CD14-positive monocyte (primary cell): Measurements from ENCODE around the gene PRR23E. TPM values are rescaled to one million over a fixed set of nuclear protein-coding genes. Genes with fewer than 3 reads are reported as not detected.

Source experiments
- DNase-seq, 3 donors: peaks; one replicate each; pipeline ENCODE4 v3.0.0-alpha.2; 2011 to 2022
- H2AFZ ChIP-seq: 2 replicates; pipeline ENCODE4 v1.6.0; 2012; ENCODE audit warnings: mild to moderate bottlenecking, low read depth, low read length, inconsistent platforms; ENCODE audit not compliant: insufficient read depth, poor library complexity, severe bottlenecking
- H3K27ac ChIP-seq, 2 donors: 1 replicate in 1 of 2; 2 replicates in 1 of 2; pipeline ENCODE4 v1.5.1; 2012 to 2013; ENCODE audit warnings: low read length in 2 of 2, control low read depth in 1 of 2, inconsistent platforms in 1 of 2, low read depth in 1 of 2, mild to moderate bottlenecking in 1 of 2
- H3K27me3 ChIP-seq, 2 donors: one replicate each; pipeline versions ENCODE4 v1.6.0 to v1.6.1; 2011 to 2013; ENCODE audit warnings: low read length in 2 of 2; ENCODE audit not compliant: control insufficient read depth in 2 of 2, insufficient read depth in 2 of 2
- H3K36me3 ChIP-seq, 2 donors: replicated peaks in 1 of 2; 1 replicate in 1 of 2; 2 replicates in 1 of 2; pipeline versions ENCODE4 v1.5.1 to v1.6.1; 2012 to 2013; ENCODE audit warnings: low read length in 2 of 2, control low read depth in 1 of 2, inconsistent platforms in 1 of 2, mild to moderate bottlenecking in 1 of 2; ENCODE audit not compliant: insufficient read depth in 2 of 2, control insufficient read depth in 1 of 2
- H3K4me1 ChIP-seq, 2 donors: 1 replicate in 1 of 2; 2 replicates in 1 of 2; pipeline versions ENCODE4 v1.5.1 to v1.6.1; 2012 to 2013; ENCODE audit warnings: low read length in 2 of 2, control low read depth in 1 of 2, inconsistent platforms in 1 of 2, mild to moderate bottlenecking in 1 of 2, moderate library complexity in 1 of 2; ENCODE audit not compliant: insufficient read depth in 2 of 2, control insufficient read depth in 1 of 2
- H3K4me2 ChIP-seq: replicated peaks from 2 replicates; pipeline ENCODE3; 2012; ENCODE audit warnings: low read length, moderate library complexity, mild to moderate bottlenecking; ENCODE audit not compliant: poor library complexity, severe bottlenecking; ENCODE audit errors: extremely low read depth
- H3K4me3 ChIP-seq, 3 experiments: fragments of 200-600 bp in 1 of 3; sonication (generic) in 1 of 3; replicated peaks in 1 of 3; 1 replicate in 2 of 3; 2 replicates in 1 of 3; pipeline ENCODE4 v1.5.1; 2011 to 2013; ENCODE audit warnings: low read length in 3 of 3, mild to moderate bottlenecking in 3 of 3, control low read depth in 2 of 3, low read depth in 2 of 3, inconsistent platforms in 1 of 3, moderate library complexity in 1 of 3
- H3K79me2 ChIP-seq: 2 replicates; pipeline ENCODE4 v1.6.0; 2012; ENCODE audit warnings: mild to moderate bottlenecking, control low read depth, inconsistent platforms, low read length, moderate library complexity; ENCODE audit not compliant: insufficient read depth
- H3K9ac ChIP-seq: 2 replicates; pipeline ENCODE4 v1.6.0; 2017; ENCODE audit warnings: low read length, mild to moderate bottlenecking; ENCODE audit not compliant: insufficient read depth, poor library complexity, severe bottlenecking
- H3K9me3 ChIP-seq, 2 donors: replicated peaks in 1 of 2; 1 replicate in 1 of 2; 2 replicates in 1 of 2; pipeline versions ENCODE4 v1.5.1 to v1.6.1; 2012 to 2013; ENCODE audit warnings: low read length in 2 of 2, control low read depth in 1 of 2; ENCODE audit not compliant: control insufficient read depth in 1 of 2, insufficient read depth in 1 of 2
- H4K20me1 ChIP-seq: 2 replicates; pipeline ENCODE4 v1.6.0; 2012; ENCODE audit warnings: mild to moderate bottlenecking, low read length, control low read depth, moderate library complexity; ENCODE audit not compliant: insufficient read depth
- H3K27ac Mint-ChIP-seq, 7 donors: one replicate each; pipeline ENCODE4 v1.8.0; 2020; ENCODE audit warnings: mild to moderate bottlenecking in 7 of 7, mixed read lengths in 7 of 7, moderate library complexity in 6 of 7, inconsistent platforms in 2 of 7
- H3K27me3 Mint-ChIP-seq, 3 donors: one replicate each; pipeline ENCODE4 v1.8.0; 2021 to 2022; ENCODE audit warnings: low read depth in 3 of 3, mild to moderate bottlenecking in 3 of 3, mixed read lengths in 3 of 3, moderate library complexity in 3 of 3, inconsistent platforms in 1 of 3
- H3K36me3 Mint-ChIP-seq, 2 donors: one replicate each; pipeline ENCODE4 v1.8.0; 2020; ENCODE audit warnings: mixed read lengths in 2 of 2, inconsistent platforms in 1 of 2, mild to moderate bottlenecking in 1 of 2
- H3K4me1 Mint-ChIP-seq: one replicate; pipeline ENCODE4 v1.8.0; 2020; ENCODE audit warnings: mild to moderate bottlenecking, mixed read lengths
- H3K4me3 Mint-ChIP-seq, 2 donors: one replicate each; pipeline ENCODE4 v1.8.0; 2020; ENCODE audit warnings: mild to moderate bottlenecking in 2 of 2, mixed read lengths in 2 of 2, moderate library complexity in 1 of 2
- H3K9me3 Mint-ChIP-seq, 7 donors: one replicate each; pipeline ENCODE4 v1.8.0; 2020 to 2022; ENCODE audit warnings: mixed read lengths in 7 of 7, mild to moderate bottlenecking in 6 of 7, moderate library complexity in 6 of 7, inconsistent platforms in 2 of 7
- WGBS: methylation state at CpG from one replicate; pipeline ENCODE4 v1.1.5; 2013; ENCODE audit warnings: missing lambda C conversion rate; ENCODE audit not compliant: insufficient coverage; 5-methylcytosine and 5-hydroxymethylcytosine counted together
- intact Hi-C, 2 donors: fragments of 100-400 bp; cut with micrococcal nuclease; formaldehyde crosslinking; loops; one replicate each; pipeline versions ENCODE4 v1.15.0 to v1.15.1; 2023
- polyA plus RNA-seq, 3 donors: library from polyadenylated mRNA; depleted of rRNA in 1 of 3; unstranded in 2 of 3; stranded (reverse) in 1 of 3; fragments of 300-500 nt in 2 of 3; fragments of >200 nt in 1 of 3; fragmentation: Illumina TruSeq in 2 of 3; gene quantifications; 1 replicate in 2 of 3; 2 replicates in 1 of 3; pipeline ENCODE4 v1.2.3, GENCODE V29; 2012 to 2021
- TF ChIP-seq, protein P1 (sequence below): fragments of 200-600 bp; IDR thresholded peaks from one replicate; pipeline ENCODE4 v1.8.0; 2022; ENCODE audit warnings: antibody characterized with exemption, mild to moderate bottlenecking

Gene PRR23E
- polyA plus RNA-seq, 3 donors: not detected

DNA sequence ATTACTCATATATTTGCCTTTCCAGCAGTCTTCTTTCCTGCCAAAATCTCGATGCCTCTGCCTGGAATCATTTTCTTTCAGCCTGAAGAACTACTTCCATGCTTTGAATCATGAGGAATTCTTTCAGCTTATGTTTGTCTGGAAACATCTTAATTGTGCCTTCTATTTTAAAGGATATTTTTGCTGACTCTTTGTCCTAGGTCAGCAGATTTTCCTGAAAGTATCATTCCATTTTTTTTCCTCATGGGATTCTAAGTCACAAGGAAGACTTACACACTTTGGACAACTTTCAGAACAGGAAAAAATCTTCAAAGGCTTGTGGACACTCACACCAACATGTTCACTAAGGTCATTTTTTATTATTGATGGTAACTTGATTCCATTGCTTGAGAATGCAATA lies 10.1 kb downstream of the PRR23E start:
- no peak overlapping the region for H3K4me3 ChIP-seq
- H3K36me3 ChIP-seq: no peaks in the 10 kb centered on the region
- no peaks in the 10 kb centered on the region for H3K27me3 ChIP-seq
- peaks cover 0 to 3% (median 2%) of the 10 kb centered on the region in 3 donors for H3K27me3 Mint-ChIP-seq
- TF ChIP-seq, protein P1, sequence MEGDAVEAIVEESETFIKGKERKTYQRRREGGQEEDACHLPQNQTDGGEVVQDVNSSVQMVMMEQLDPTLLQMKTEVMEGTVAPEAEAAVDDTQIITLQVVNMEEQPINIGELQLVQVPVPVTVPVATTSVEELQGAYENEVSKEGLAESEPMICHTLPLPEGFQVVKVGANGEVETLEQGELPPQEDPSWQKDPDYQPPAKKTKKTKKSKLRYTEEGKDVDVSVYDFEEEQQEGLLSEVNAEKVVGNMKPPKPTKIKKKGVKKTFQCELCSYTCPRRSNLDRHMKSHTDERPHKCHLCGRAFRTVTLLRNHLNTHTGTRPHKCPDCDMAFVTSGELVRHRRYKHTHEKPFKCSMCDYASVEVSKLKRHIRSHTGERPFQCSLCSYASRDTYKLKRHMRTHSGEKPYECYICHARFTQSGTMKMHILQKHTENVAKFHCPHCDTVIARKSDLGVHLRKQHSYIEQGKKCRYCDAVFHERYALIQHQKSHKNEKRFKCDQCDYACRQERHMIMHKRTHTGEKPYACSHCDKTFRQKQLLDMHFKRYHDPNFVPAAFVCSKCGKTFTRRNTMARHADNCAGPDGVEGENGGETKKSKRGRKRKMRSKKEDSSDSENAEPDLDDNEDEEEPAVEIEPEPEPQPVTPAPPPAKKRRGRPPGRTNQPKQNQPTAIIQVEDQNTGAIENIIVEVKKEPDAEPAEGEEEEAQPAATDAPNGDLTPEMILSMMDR: no peak
- WGBS: no CpG with 5 or more reads among the region's 1 CpG
- H3K79me2 ChIP-seq: no peaks in the 10 kb centered on the region
- no peaks in the 10 kb centered on the region for H3K36me3 Mint-ChIP-seq
- no peak overlapping the region for H2AFZ ChIP-seq
- no peak overlapping the region for H3K9ac ChIP-seq
- H3K4me3 Mint-ChIP-seq: no peak overlapping the region
- H3K4me1 ChIP-seq: peaks cover 19 to 26% of the 10 kb centered on the region in 2 donors
- H3K4me1 Mint-ChIP-seq: peaks cover 22% of the 10 kb centered on the region
- intact Hi-C loops: no loop called here
- H3K27ac Mint-ChIP-seq: no peak overlapping the region
- no peak for DNase-seq
- H3K9me3 Mint-ChIP-seq: peaks cover 0 to 10% (median 4%) of the 10 kb centered on the region in 7 donors
- H3K4me2 ChIP-seq: no peak overlapping the region
- H3K27ac ChIP-seq: no peak overlapping the region
- H4K20me1 ChIP-seq: no peaks in the 10 kb centered on the region
- H3K9me3 ChIP-seq: peaks cover 0 to 5% of the 10 kb centered on the region in 2 donors

DNA sequence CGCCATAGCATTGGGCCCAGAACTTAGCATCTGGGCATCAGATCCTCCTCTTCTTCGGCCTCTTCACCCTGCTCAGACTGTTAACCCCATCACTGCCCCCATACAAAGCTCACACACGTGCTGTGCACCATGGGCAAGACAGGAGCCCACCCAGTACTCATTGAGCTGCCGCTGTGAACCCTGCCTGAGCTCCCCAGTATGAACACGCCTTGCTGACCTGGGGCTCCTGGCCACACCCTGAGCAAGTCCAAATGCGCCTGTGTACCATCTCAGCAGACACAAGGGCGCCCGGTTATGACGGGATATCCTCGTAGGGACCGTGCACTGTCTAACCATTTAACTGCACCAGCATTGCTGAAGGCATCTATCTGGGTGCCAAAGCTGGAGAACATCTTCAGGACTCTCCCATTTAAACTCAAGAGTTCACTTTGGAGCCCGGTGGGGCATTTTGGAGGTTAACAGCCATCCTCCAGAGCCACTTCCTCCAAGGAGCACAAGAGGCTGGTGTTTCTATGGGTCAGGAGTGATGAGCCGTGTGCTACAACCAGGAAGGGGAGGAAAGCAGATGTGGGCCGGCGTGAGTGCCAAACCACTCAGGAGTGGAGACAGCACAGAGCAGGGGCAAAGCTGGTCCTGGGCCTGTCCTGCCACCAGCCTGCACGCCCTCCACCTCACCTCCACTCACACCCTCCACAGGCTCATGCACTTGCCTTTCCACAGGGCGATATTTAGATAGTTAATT lies 12.1 kb downstream of the PRR23E start:
- Mint-ChIP-seq H3K4me3 (no peak overlapping the region), H3K27ac (peak overlapping the region in 1 of 7 donors; percentile 27), H3K4me1 (peaks cover 30% of the 10 kb centered on the region), H3K36me3 (no peaks in the 10 kb centered on the region), H3K27me3 (peaks cover 0 to 7% (median 0%) of the 10 kb centered on the region in 3 donors), H3K9me3 (peaks cover 1 to 10% (median 4%) of the 10 kb centered on the region in 7 donors)
- intact Hi-C loops: no loop called here
- Histone ChIP-seq H4K20me1 (no peaks in the 10 kb centered on the region), H2AFZ (peak overlapping the region; percentile 24), H3K9ac (no peak overlapping the region), H3K36me3 (no peaks in the 10 kb centered on the region), H3K4me3 (no peak overlapping the region), H3K27ac (no peak overlapping the region), H3K4me2 (no peak overlapping the region), H3K9me3 (peaks cover 0 to 5% of the 10 kb centered on the region in 2 donors), H3K4me1 (peaks cover 19 to 26% of the 10 kb centered on the region in 2 donors), H3K79me2 (no peaks in the 10 kb centered on the region), H3K27me3 (no peaks in the 10 kb centered on the region)
- no peak for DNase-seq
- WGBS: 85% methylated on average over 10 of the region's 17 CpGs
- TF ChIP-seq, protein P1: no peak
